Stimulated activated CD4-positive, alpha-beta T cell treated with anti-CD3 and anti-CD28 coated beads, Interleukin-1b, Interleukin-23, amount 100 ng/mL, for 4 hours (primary cell): ENCODE data around the gene CS.
"Not testable (repeated sequence)": the region's sequence is repeated elsewhere in the genome, so short reads cannot be mapped to it uniquely, and the experiment has no call there.

Source experiments
- DNase-seq, 2 donors: peaks; one replicate each; pipeline ENCODE4 v3.0.0-alpha.2; 2020; ENCODE audit warnings: low read depth in 2 of 2

CS gene

DNA sequence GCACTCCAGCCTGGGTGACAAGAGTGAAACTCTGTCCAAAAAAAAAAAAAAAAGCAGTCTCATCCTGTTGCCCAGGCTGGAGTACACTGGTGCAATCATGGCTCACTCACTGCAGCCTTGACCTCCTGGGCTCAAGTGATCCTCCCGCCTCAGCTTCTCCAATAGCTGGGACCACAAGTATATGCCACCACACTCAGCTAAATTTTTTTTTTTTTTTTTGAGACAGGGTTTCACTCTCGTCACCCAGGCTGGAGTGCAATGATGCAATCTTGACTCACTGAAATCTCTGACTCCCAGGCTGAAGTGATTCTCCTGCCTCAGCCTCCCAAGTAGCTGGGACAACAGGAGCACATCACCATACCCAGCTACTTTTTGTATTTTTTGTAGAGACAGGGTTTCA is 20.9 kb upstream of the CS start:
- no peak for DNase-seq

DNA sequence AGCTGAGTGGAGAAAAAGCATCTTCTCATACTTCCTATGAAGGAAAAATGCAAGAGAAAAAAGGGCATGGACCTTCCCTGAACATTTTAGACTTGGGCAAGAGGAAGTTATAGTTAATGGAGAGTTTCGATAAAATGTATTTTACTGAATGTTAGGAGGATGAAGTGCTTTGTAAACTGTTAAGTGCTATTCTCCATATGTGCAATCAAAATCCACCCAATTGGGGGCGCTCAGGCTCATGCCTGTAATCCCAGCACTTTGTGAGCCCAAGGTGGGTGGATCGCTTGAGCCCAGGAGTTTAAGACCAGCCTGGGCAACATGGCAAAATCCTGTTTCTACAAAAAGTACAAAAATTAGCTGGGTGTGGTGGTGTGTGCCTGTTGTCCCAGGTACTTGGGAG is 17.5 kb upstream of the CS start:
- no peak for DNase-seq

DNA sequence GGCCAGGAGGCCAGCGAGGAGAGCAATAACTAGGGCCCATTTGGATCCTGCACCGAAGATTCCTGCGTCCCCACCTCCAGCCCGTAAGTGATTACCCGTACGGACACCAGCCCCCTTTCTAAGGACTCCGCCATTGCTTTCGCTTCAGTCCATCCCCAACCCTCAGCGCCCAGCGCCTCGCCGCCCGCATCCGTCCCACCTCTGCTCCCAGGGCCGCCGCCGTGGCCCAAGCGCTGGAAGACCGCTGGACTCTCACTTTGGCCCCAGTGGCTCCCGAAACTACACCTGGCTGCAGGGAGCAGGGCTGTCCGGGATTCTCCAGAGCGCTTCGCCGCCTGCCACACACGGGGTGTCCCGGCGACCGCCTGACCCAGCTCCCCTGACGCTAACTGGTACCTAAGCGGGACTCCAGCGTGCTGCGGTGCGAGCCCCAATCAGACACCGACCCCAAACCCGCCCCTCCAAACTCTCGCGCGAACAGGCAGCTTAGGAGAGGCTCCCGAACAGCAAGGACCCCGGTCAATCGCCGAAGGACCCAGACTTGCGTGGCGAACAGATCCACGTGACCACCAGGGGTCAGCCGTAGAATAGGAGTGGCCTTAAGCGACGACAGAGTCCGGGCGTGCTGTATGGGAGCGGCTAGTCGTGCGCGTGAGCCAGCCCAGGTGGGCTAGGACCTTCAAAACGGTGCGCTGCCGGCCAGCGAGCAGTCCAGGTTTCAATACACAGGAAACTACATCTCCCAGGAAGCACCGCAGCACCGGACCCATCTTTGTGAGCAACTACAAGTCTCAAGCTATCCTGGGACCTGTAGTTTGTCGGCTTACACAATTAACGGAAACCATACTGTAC is 15.7 kb upstream of the CS start, which contains the start of gene CNPY2:
CNPY2 (minus strand) TSS at position 367 of the 852 bp plus-strand sequence. CDS start 771 bp downstream, outside the sequence.
- peak; percentile 80 to 84 for DNase-seq

DNA sequence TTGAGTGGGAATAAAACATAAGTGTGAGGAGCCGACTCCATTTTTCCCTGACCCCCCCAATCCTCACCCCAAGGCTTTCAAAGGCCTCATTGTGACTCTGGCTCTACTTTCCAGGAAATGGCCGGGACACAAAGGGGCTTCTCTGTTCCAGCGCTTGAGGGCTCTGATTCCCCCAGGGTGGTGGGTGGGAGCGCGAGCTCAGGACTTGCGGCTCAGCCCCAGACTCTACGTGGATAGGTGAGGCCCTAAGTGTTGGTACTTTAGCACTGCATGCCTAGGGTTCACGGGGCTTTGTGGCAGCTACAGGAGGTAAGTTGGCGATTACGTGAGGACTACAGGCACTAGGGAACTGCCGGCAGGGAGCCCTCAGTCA is 15.1 kb upstream of the CS start:
- DNase-seq = no peak

DNA sequence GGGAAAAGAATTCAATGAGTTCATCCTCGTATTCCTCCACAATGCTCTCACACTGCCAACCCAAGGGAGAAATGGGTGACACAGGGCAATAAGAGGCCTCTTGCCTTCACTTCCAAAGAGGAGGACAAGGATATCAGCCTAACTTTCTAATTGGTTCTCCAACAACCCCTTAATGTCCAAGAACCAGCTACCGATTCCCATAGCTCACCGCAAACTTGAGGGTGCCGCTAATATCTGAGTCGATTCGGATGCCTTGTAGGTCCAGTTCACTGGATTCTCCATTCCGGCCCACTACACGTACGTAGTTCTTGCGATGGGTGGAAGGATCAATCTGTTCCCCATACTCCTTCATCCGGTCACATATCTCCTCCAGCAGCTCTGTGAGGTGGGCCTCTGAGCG is 10.9 kb upstream of the CS start:
- no peak for DNase-seq

DNA sequence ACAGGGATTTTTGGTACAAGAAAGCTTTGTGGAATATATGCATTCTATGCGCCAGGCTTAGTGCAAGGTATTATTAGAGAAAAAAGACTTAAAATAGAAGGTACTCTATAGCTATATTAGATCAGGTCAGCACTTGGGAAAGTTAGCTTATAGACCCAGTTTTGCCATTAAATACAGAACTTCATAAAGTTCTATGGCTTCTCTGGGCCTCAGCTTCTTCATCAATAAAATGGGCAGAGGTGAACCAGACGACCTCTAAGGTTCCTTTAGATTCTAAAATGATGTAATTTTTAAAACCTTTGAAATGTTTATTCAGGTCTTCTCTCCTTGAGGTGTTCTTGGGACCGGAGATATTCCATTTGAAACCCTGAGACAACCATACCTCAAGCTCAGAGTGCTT is 8.6 kb upstream of the CS start:
- DNase-seq = no peak

DNA sequence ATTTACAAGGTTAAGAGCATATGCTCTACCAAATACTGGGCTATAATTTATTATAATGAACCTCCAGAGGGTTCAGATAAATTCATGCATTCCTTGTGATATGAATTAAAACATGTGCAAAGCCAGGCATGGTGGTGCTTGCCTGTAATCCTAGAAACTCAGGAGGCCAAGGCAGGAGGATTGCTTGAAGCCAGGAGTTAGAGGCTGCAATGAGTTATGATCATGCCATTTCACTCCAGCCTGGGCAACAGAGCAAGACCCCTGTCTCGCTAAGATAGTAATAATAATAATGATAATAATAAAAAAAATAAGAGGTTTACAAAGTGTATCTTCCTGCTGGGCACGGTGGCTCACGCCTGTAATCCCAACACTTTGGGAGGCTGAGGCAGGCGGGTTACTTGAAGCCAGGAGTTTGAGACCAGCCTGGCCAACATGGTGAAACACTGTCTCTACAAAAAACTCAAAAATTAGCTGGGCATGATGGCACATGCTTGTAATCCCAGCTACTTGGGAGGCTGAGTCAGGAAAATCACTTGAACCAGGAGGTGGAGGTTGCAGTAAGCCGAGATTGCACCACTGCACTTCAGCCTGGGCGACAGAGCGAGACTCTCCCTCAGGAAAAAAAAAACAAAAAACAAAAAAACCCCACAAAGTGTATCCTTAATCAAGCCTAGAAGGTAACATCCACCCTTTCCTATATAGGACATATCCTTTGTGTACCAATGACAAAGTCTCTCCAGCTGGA is 7.3 kb upstream of the CS start:
- DNase-seq = no peak

DNA sequence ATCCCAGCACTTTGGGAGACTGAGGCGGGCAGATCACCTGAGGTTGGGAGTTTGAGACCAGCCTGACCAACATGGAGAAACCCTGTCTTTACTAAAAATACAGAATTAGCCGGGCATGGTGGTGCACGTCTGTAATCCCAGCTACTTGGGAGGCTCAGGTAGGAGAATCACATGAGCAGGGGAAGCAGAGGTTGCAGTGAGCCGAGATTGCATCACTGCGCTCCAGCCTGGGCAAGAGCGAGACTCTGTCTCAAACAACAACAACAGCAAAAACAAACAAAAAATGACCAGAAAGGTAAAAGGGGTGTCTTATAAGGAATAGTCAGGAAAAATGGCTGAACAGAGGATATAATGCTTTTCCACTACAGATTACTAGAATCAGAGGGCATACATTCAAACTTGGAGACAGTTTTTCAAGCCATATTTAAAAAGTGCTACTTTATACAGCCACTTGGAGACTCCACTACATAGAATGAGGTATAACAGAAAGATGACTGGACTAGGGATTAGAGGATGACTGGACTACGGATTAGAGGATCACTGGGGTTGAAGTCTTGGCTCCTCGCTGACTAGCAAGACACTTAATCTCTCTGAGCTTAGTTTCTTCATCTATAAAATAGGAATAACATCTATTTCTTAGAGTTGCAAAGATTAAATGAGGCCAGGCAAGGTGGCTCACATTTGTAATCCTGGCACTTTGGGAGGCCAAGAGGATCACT is 4.9 kb upstream of the CS start:
- DNase-seq = no peak

DNA sequence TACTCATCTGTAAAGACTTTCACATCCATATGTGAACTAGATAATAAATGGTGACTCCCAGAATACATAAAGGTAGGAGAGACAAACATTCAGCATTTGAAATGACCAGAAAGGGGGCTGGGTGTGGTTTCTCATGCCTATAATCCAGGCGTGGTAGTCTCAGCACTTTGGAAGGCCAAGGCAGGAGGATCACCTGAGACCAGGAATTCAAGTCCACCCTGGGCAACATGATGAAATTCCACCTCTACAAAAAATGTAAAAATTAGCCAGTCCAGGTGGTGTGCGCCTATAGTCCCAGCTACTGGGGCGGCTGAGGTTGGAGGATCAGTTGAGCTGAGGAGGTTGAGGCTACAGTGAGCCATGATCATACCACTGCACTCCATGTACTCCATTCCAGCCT is 4.1 kb upstream of the CS start:
- DNase-seq = no peak

DNA sequence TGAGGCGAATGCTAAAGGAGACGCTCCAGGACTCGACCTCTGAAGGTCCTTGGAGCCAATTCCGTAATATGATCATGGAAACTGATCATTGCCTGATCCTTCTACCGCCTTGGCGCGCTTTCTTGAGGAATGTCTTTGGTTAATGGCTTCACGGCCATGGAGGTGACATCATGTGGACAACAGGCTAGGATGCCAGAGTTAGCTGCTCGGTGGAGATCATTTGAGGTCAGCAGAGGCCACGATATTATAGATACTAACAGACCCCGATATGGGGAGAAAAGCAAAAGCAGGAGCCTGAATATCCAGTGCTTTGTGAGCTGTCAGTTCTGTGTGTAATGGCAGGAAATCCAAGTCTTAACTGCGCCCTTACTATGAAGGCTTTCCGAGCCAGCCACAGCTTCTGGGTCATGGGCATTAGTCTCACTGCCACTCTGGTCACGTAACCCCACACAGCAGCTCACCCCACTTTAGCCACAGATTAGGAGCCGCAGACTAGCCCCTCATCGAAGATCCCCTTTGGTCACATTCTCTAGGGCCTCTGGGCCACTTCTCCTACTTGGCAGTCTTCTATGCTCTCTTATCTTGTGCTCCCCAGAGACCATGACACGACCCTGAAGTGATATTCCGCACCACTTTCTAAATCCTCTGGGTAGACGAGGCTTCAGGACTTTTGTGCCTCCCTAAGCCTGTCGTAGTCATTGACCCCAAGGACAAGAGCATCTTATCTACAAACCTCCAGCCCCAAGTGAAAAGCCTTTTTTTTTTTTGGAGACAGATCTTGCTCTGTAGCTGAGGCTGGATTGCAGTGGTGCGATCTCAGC is 724 bp upstream of the CS start:
- DNase-seq = no peak

DNA sequence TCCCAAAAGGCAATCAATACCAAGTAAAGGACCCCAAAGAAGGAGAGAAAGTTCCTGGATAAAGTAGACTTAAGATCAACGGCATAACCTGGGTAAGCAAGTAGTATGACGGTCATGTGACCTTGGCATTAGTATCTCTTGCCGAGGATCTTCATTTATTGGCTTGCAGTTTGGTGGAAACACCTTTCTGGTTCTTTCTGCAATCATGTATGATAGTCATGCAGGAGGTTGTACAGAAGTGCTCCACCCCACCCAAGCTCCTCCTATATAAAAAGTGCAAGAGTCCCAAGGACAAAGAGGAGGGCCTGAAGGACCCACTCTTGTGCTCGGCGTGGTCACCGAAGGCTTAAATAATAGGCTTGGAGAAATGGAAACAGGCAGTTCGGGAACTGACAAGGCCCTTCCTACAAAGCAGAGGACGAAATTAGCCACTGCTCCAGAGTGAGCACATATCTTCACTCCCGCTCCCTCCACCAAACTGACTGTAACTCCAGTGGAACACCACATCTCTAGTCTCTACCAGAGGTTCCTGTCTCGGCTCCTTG is 750 bp downstream of the CS start:
- peak in 1 of 2 donors; percentile 4 for DNase-seq

DNA sequence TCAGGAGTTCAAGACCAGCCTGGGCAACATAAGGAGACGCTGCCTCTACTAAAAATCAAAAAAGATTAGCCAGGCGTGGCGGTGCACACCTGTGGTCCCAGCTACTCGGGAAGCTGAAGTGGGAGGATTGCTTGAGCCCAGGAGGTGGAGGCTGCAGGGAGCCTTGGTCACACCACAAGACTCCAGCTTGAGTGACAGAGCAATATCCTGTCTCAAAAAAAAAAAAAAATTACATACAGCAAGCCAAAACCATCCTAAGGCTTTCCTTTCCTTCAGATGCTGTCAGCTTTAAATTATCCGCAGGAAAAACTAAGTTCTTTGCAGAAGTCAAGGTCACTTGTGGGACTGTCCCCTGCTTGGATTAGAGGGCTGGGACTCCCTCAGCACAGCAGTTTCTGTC is 1.3 kb downstream of the CS start:
- no peak for DNase-seq

DNA sequence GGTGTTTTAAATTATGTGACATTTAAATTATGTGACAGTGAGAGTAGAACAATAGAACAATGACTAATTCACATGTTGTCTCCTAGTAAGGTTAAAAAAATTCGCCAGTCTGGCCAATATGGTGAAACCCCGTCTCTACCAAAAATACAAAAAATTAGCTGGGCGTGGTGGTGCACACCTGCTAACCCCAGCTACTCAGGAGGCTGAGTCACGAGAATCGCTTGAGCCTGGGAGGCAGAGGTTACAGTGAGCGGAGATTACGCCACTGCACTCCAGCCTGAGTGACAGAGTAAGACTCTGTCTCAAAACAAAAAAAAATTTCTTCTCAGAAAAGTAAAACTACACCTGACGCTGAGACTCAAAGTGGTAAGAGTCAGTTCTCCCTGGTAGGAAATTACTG is 2.7 kb downstream of the CS start:
- DNase-seq = no peak

DNA sequence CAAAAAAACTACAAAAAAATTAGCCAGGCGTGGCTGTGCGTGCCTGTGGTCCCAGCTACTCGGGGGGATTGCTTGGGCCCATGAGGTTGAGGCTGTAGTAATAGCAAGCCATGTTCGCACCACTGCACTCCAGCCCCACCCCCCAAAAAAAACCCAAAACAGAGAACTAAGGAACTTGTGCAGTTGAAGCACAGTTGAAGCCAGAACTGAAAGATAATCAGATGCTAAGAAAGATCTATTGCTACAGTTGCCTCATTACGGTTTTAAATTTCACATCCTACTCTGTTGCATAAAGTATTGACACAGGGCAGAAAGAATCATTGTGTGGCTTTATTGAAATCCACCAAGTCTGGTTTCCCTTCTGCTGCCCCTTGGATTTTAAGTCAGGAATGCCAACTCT is 3.8 kb downstream of the CS start:
- DNase-seq = no peak

DNA sequence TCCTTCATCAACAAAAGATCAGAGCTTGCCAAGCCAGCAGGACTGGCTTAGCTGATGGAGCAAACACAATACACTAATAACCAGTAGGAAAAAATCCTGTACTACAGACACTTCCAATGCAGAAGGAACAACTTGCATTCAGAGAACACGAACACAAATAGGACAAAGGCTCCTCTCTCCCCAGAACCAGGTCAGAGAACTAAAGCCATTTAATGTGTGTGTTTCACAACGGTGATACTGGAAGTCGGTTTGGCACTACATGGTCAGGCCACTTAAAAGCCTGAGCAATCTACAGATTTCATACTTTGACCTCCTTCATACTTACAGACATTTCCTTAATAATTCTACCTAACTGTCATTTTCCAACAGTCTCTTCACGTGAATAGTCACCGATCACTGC is 6.3 kb downstream of the CS start:
- no peak for DNase-seq

DNA sequence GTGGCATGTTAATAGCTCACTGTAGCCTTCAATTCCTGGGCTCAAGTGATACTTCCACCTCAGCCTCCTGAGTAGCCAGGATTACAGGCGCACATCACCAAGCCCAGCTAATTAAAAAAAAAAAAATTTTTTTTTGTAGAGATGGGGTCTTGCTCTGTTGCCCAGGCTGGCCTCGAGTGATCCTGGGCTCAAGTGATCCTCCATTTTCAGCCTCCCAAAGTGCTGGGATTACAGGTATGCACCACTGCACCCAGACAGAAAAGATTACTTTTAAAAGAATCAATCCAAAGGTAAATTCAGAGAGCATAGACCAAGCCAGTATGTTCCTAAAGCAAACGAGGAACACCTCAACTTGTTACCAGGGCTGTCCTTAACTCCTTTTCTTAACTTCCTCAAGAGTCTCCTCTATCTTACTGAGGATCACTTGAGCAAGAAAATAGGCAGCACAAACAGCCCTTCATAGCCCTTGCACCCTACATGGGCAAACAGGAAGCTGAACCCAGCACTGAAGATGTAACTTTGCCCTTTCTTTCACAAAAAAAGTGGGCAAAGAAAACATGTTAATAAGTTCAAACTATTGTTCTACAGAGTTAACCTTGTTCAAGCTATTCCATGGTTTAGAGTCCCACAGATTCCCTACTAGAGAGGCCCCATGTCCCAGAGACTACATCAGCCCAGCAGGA is 11.3 kb downstream of the CS start:
- DNase-seq = no peak

DNA sequence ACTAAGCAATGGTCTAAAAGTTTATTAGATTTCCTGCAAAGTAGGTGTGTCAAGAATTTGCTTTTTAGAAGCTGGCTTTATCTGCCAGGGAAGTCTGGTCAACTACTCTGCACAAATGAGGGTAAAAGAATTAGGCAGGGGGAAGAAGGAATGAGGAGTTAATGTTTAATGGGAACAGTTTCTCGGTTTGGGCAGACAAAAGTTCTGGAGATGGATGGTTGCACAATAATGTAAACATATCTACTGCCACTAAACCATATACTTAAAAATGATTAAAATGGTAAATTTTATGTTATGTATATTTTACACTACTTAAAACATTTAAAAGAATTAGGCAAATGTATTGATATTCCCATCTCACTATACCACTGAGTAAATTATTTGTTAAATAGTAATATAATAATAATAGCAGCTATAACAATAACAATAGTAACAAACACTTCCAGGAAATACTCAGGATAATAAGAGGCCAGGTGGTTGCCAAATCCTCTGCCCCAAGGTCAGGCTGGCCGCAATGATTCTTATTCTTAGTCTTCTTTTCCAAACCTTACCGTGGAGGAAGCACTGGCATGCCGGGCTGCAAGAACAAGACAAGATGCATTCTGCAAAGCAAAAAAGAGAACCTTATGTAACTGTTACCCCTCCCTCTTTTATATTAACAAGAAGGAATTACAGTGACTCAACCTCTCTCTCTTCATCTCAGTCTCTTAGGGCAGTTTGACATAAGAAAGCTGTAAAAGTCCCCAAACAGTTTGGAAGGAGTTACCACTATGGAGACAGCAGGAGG is 13.9 kb downstream of the CS start:
- DNase-seq = no peak

DNA sequence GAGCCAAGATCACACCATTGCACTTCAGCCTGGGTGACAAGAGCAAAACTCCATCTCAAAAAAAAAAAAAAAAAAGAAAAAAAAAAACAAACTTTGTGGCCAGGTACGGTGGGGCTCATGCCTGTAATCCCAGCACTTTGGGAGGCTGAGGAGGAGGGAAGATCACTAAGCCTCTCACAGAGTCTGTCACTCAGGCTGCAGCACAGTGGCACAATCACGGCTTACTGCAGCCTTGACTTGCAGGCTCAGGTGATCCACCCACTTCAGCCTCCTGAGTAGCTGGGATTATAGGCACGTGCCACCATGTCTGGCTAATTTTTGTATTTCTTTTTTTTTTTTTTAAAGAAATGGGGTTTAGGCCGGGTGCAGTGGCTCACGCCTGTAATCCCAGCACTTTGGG is 15.9 kb downstream of the CS start:
- not testable (repeated sequence) for DNase-seq

DNA sequence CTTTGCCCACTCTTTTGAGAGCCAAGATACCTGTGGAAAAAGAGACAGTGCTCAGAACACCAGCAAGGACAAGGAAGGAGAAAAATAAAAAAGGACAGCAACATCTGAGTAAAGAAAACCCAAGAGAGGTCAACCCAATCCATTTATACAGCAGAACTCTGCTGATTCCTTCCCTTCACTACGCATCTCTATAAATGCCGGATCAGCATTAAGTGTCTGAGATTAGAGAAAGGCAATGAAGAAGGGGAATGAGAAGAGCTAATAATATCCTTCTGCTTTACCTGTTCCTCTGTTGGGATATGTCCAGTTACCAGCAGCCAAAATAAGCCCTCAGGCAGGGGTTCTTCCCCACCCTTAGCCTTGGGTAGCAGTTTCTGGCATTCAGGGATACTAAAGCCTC is 17.6 kb downstream of the CS start:
- DNase-seq = no peak

DNA sequence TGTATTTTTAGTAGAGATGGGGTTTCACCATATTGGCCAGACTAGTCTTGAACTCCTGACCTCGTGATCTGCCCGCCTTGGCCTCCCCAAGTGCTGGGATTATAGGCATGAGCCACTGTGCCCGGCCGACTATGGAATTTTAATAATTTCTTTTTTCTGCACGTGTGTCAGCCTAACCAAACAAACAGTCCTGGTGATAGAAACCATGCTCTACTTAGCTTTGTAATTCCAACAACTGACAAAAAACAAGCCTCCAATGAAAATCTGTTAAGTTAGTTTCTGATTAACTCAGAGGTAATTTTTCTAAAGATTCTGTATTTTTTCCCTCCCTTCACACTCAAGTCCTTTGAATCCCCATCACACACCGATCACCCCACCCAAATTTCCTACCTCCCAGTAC is 18.1 kb downstream of the CS start:
- no peak for DNase-seq
